H1 (cell line): ENCODE measurements around the gene NCAPG2. TPM values are rescaled to one million over a fixed set of nuclear protein-coding genes. Genes with fewer than 3 reads are reported as not detected.

Experiments used
- CBX5 ChIP-seq: fragments of 300-800, 300-1000 bp; sonication (generic); IDR thresholded peaks from 2 replicates; pipeline ENCODE4 v1.7.1; 2016; ENCODE audit warnings: antibody characterized with exemption, low read length, low read depth
- KDM5A ChIP-seq: fragments of 200-600 bp; IDR thresholded peaks from 2 replicates; pipeline ENCODE4 v1.7.1; 2012; ENCODE audit warnings: mild to moderate bottlenecking, low read length, inconsistent platforms, mixed read lengths
- RXRA ChIP-seq: IDR thresholded peaks from 2 replicates; pipeline ENCODE4 v1.6.1; 2011; ENCODE audit warnings: low read depth, mild to moderate bottlenecking, low read length, moderate library complexity; ENCODE audit not compliant: insufficient read depth
- SIX5 ChIP-seq: IDR thresholded peaks from 2 replicates; pipeline ENCODE4 v1.6.1; 2011; ENCODE audit warnings: mild to moderate bottlenecking, low read depth, low read length
- SUZ12 ChIP-seq: fragments of 200-600 bp; sonication (generic); IDR thresholded peaks from 2 replicates; pipeline ENCODE4 v1.6.1; 2012; ENCODE audit warnings: mild to moderate bottlenecking, inconsistent platforms, low read length, moderate library complexity, mixed read lengths
- YY1 ChIP-seq: IDR thresholded peaks from 2 replicates; pipeline ENCODE4 v1.6.1; 2011; ENCODE audit warnings: low read depth, mild to moderate bottlenecking, low read length
- polyA plus RNA-seq, 7 experiments: library from polyadenylated mRNA; depleted of rRNA in 3 of 7; stranded (reverse) in 5 of 7; unstranded in 2 of 7; fragments of >200 nt in 5 of 7; fragments of 200-250 nt in 2 of 7; gene quantifications; 1 replicate in 5 of 7; 2 replicates in 1 of 7; 4 replicates in 1 of 7; pipeline versions ENCODE4 v1.2.1 to v1.2.3, GENCODE V29; 2011 to 2013; ENCODE audit warnings: missing spikeins in 2 of 7, mixed read lengths in 2 of 7
- total RNA-seq: library from RNA; stranded (reverse); fragmentation: NEBNext Ultra II Directional; extraction: Animal tissue kit (Norgen Biotek cat#: 25700); gene quantifications from 2 replicates; pipeline ENCODE4 v1.2.1, GENCODE V29; 2021

NCAPG2 gene
- total and polyA plus RNA-seq, 2 of the 8 experiments (the other 6 are each of a cell fraction or from before 2014, with no cell fraction given), result 49.9 to 119 TPM

DNA sequence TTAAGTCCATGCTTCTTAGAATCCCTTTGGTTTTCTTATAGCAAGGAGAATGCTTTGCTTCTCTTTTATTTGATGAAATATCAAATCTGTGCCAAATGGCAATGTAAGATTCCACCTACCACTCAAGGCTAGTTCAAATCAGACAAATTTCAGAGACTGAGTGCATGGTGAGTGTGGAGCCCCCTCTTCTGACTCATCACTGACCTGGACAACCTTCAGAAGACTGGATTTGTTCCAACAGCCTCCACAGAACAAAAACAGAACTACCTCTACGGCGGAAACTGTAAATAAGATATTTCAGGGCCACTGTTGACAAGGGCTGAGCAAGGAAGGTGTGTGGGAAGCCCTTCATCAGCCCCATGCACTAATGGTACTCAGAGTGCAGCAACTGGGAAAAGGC lies 21.1 kb downstream of the NCAPG2 start (continued):
- no peak for TF ChIP-seq KDM5A
- no peak for TF ChIP-seq CBX5
- no peak for TF ChIP-seq YY1
- no peak for TF ChIP-seq SUZ12
- TF ChIP-seq SIX5, result no peak
- TF ChIP-seq RXRA, result no peak
- TF ChIP-seq, all 59 proteins: peak for 0
